T-helper 1 cell treated with Interleukin-12 subunit alpha and Interleukin-12 subunit beta and Interleukin-4 antibody, amounts not matched to agents 30 ng/mL and 1 ng/mL, for 36 hours (primary cell): ENCODE results near the gene GTSE1. TPM values are rescaled to one million over a fixed set of nuclear protein-coding genes. Genes with fewer than 3 reads are reported as not detected.

Experiments
- intact Hi-C: fragments of 100-400 bp; cut with micrococcal nuclease; formaldehyde crosslinking; loops from one replicate; pipeline ENCODE4 v1.15.1; 2024
- total RNA-seq: library from RNA; stranded (reverse); gene quantifications from 2 replicates; pipeline ENCODE4 v1.2.3, GENCODE V29; 2022

The GTSE1 gene
- total RNA-seq, 1 donor from 2014 or later = 55.8 TPM

GRCh38 chr22:46376908-46377524 lies 80.3 kb downstream of the GTSE1 start:
- intact Hi-C loops = no loop called here

DNA sequence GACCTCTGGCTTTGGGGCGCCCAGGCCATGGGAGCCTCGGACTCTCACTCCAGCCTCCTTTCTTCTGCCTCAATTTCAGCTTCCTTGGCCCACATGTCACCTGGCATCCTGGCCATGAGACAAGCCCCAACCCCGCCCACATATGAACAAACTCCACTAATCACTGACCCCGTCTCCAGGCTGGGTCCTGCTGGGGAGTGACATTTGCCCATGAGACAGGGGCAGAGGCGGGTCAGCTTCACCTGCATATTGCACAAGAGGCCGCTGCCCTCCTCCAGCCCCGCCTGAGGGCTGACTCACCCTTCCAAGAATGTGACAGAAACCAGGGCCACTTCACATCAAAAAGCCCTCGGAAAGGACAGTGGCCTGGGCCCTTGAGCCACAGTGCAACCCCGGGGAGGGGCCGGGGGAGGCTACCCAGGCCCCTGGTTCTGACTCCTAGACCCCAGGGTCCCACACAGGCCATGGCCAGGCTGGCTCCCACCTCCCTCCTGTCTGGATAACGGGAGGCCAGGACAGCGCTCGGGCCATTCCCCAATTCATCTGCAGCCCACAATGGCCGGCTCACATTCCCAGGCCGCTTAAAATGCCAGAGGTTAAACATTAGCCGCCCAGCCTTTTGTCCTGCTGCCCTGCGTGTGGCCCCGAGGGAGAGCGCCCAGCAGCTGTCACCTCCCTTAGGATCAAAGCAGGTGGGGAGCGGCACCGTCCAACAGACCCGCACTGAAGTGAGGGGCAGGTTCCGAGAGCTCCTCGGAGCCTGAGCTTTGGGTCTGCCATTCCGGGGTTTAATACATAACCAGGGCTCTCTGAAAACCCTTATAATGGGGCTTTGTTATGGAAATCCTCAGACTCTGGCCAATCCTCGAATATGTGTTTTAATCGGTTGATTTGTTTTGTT lies 81.1 kb downstream of the GTSE1 start:
- intact Hi-C loops = no loop called here

GRCh38 chr22:46378426-46379065 lies 81.9 kb downstream of the GTSE1 start:
- intact Hi-C loops = no loop called here

- intact Hi-C loops = no loop called here
Observed at GRCh38 chr22:46379066-46379930, 82.6 kb downstream of the GTSE1 start.

- intact Hi-C loops = no loop called here
Observed at GRCh38 chr22:46380069-46380468, 83.4 kb downstream of the GTSE1 start.

Other genes with a start within 250 kb of the GTSE1 start
- 14.3 and 14.8 TPM in 2 replicates for gene PPARA, start 146.3 kb upstream of the GTSE1 start, total RNA-seq
- gene CDPF1, start 46.6 kb upstream of the GTSE1 start, total RNA-seq = 9.9 and 10.9 TPM in 2 replicates
- not detected in 2 replicates for gene PKDREJ, start 33.5 kb upstream of the GTSE1 start, total RNA-seq
- gene TTC38, start 28.9 kb upstream of the GTSE1 start, total RNA-seq = 21.1 and 21.4 TPM in 2 replicates
- gene TRMU, start 38.8 kb downstream of the GTSE1 start, total RNA-seq = 66.7 and 72.4 TPM in 2 replicates
- 0.41 and 0.47 TPM in 2 replicates for gene CELSR1, start 240.8 kb downstream of the GTSE1 start, total RNA-seq